ENCODE data around the gene ISM2. TPM values are rescaled to one million over a fixed set of nuclear protein-coding genes. Genes with fewer than 3 reads are reported as not detected.
A peak's percentile ranks its signal among the peaks of the same experiment; 100 is the strongest.

ISM2 gene
- total RNA-seq, 1 donor from 2014 or later: 0.31 TPM

- DNase-seq (ENCODE audit: low spot score) (no peak), ATAC-seq (no peak)
- intact Hi-C loops (cut with DNase I): no loop called here
Measured at GRCh38 chr14:77511486-77512162, 13.0 kb upstream of the ISM2 start.

GRCh38 chr14:77509366-77509765, 10.8 kb upstream of the ISM2 start:
- ATAC-seq (no peak), DNase-seq (ENCODE audit: low spot score) (no peak)
- intact Hi-C loops (cut with DNase I): no loop called here

GRCh38 chr14:77508876-77509275, 10.3 kb upstream of the ISM2 start:
- no peak for ATAC-seq
- DNase-seq (ENCODE audit: low spot score): no peak
- intact Hi-C loops (cut with DNase I): no loop called here

- intact Hi-C loops (cut with DNase I): no loop called here
- ATAC-seq (no peak), DNase-seq (ENCODE audit: low spot score) (no peak)
Measured at GRCh38 chr14:77508249-77508648, 9.6 kb upstream of the ISM2 start.

GRCh38 chr14:77507762-77508161, 9.1 kb upstream of the ISM2 start:
- intact Hi-C loops (cut with DNase I): no loop called here
- DNase-seq (ENCODE audit: low spot score) (no peak), ATAC-seq (no peak)

GRCh38 chr14:77505031-77505430, 6.4 kb upstream of the ISM2 start:
- no peak for ATAC-seq
- intact Hi-C loops (cut with DNase I): no loop called here
- DNase-seq (ENCODE audit: low spot score): no peak

GRCh38 chr14:77503138-77503537, 4.5 kb upstream of the ISM2 start:
- intact Hi-C loops (cut with DNase I): no loop called here
- DNase-seq (ENCODE audit: low spot score): no peak
- ATAC-seq: no peak

- DNase-seq (ENCODE audit: low spot score) (no peak), ATAC-seq (no peak)
- intact Hi-C loops (cut with DNase I): no loop called here
Measured at GRCh38 chr14:77502109-77502782, 3.6 kb upstream of the ISM2 start.

GRCh38 chr14:77498984-77499527, 440 bp upstream of the ISM2 start:
- intact Hi-C loops (cut with DNase I): no loop called here
- DNase-seq (ENCODE audit: low spot score) (no peak), ATAC-seq (no peak)

GRCh38 chr14:77495334-77495733, 3.3 kb downstream of the ISM2 start:
- DNase-seq (ENCODE audit: low spot score) (peak; percentile 14), ATAC-seq (no peak)
- intact Hi-C loops (cut with DNase I): no loop called here

GRCh38 chr14:77491056-77491455, 7.6 kb downstream of the ISM2 start:
- peak; percentile 9 for DNase-seq (ENCODE audit: low spot score)
- no peak for ATAC-seq
- intact Hi-C loops (cut with DNase I): no loop called here

GRCh38 chr14:77490347-77490986, 8.1 kb downstream of the ISM2 start:
- no peak for ATAC-seq
- DNase-seq (ENCODE audit: low spot score): no peak
- intact Hi-C loops (cut with DNase I): no loop called here

- no peak for ATAC-seq
- DNase-seq (ENCODE audit: low spot score): no peak
- intact Hi-C loops (cut with DNase I): no loop called here
Measured at GRCh38 chr14:77489041-77489440, 9.6 kb downstream of the ISM2 start.

- ATAC-seq: no peak
- intact Hi-C loops (cut with DNase I): no loop called here
- no peak for DNase-seq (ENCODE audit: low spot score)
Measured at GRCh38 chr14:77488558-77488957, 10.1 kb downstream of the ISM2 start.

GRCh38 chr14:77485901-77486678, 12.5 kb downstream of the ISM2 start:
- intact Hi-C loops (cut with DNase I): no loop called here
- ATAC-seq: no peak

GRCh38 chr14:77485256-77485655, 13.4 kb downstream of the ISM2 start:
- ATAC-seq: no peak
- no peak for DNase-seq (ENCODE audit: low spot score)
- intact Hi-C loops (cut with DNase I): no loop called here

More at GRCh38 chr14:77485901-77486678, 12.5 kb downstream of the ISM2 start:
- no peak for DNase-seq (ENCODE audit: low spot score)

- ATAC-seq (no peak), DNase-seq (ENCODE audit: low spot score) (no peak)
- intact Hi-C loops (cut with DNase I): no loop called here
Measured at GRCh38 chr14:77482422-77482821, 16.2 kb downstream of the ISM2 start.

- intact Hi-C loops (cut with DNase I): no loop called here
- ATAC-seq: no peak
- DNase-seq (ENCODE audit: low spot score): no peak
Measured at GRCh38 chr14:77478796-77479195, 19.8 kb downstream of the ISM2 start.

- intact Hi-C loops (cut with DNase I): no loop called here
- ATAC-seq (no peak), DNase-seq (ENCODE audit: low spot score) (no peak)
Measured at GRCh38 chr14:77478029-77478428, 20.6 kb downstream of the ISM2 start.

All from sciatic nerve (tissue), 2 donors.